ENCODE results near the gene SERPINH1.

SERPINH1 gene

GRCh38 chr11:75606099-75606498 is 44.0 kb downstream of the SERPINH1 start:
- DNase-seq = no peak
- Histone ChIP-seq H3K4me3 (ENCODE audit: low read depth, low read length) (no peak overlapping the region), H3K9me3 (no peaks in the 10 kb centered on the region), H3K4me1 (no peaks in the 10 kb centered on the region), H3K36me3 (no peaks in the 10 kb centered on the region), H3K27me3 (no peaks in the 10 kb centered on the region)
- TF ChIP-seq, protein P1, sequence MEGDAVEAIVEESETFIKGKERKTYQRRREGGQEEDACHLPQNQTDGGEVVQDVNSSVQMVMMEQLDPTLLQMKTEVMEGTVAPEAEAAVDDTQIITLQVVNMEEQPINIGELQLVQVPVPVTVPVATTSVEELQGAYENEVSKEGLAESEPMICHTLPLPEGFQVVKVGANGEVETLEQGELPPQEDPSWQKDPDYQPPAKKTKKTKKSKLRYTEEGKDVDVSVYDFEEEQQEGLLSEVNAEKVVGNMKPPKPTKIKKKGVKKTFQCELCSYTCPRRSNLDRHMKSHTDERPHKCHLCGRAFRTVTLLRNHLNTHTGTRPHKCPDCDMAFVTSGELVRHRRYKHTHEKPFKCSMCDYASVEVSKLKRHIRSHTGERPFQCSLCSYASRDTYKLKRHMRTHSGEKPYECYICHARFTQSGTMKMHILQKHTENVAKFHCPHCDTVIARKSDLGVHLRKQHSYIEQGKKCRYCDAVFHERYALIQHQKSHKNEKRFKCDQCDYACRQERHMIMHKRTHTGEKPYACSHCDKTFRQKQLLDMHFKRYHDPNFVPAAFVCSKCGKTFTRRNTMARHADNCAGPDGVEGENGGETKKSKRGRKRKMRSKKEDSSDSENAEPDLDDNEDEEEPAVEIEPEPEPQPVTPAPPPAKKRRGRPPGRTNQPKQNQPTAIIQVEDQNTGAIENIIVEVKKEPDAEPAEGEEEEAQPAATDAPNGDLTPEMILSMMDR (IDR thresholded peaks at IDR 0.05; ENCODE audit: low read depth, low read length) = no peak

DNA sequence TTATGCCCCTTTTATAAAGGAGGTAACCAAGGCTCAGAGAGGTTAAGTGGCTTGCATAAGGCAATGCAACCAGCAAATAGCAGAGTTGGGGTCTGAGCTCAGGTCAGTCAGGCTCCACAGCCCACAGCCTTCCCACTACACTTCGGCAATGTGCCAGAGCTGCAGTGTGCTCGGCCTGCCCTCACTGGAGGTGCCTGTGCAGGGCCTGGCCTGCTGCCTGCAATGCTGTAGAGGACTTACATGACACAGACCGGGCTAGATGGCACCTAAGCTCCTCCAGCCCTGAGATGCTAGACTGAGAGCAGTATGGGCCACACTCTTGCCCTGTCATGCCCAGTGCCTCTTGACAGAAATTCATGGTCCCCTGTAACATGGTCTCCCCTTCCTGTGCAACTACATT is 49.8 kb downstream of the SERPINH1 start:
- DNase-seq = no peak
- H3K4me1 ChIP-seq = 0 out of 2 replicates have a peak, but pooled peaks cover 3% of the 10 kb centered on the region
- H3K9me3 ChIP-seq = no peaks in the 10 kb centered on the region
- TF ChIP-seq, protein P1 (IDR thresholded peaks at IDR 0.05; ENCODE audit: low read depth, low read length) = no peak
- no peaks in the 10 kb centered on the region for H3K36me3 ChIP-seq
- no peaks in the 10 kb centered on the region for H3K27me3 ChIP-seq
- no peak overlapping the region for H3K4me3 ChIP-seq (ENCODE audit: low read depth, low read length)

DNA sequence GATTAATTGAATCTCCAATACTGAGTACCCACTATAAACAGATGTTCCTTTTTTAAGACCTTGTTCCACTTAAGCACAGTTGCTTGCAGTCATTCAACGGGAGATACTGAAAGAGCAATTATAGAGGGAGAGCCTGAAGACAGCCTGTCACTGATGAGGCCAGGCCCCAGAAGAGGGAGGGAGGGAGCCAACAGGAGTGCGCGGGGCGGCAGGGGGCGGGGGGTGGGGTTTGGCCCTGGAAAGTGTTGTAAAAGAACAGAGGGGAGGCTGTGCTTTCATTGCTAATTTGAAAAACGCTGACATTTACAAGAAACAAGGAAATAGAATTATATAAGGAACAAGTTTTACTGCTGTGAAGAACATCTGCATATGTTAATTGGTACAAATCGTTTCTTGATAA is 53.7 kb downstream of the SERPINH1 start:
- Histone ChIP-seq H3K9me3 (no peaks in the 10 kb centered on the region; the same call in 1 of the 2 replicates), H3K27me3 (no peaks in the 10 kb centered on the region)
- TF ChIP-seq, protein P1 (IDR thresholded peaks at IDR 0.05; ENCODE audit: low read depth, low read length) = no peak

GRCh38 chr11:75616281-75616680 is 54.2 kb downstream of the SERPINH1 start:
- no peak overlapping the region for H3K4me3 ChIP-seq (ENCODE audit: low read depth, low read length)
- no peaks in the 10 kb centered on the region for H3K36me3 ChIP-seq

More for the DNA sequence above, 53.7 kb downstream of the SERPINH1 start:
- no peak for DNase-seq
- Histone ChIP-seq H3K36me3 (no peaks in the 10 kb centered on the region), H3K4me3 (ENCODE audit: low read depth, low read length) (no peak overlapping the region), H3K4me1 (0 out of 2 replicates have a peak, but pooled peaks cover 3% of the 10 kb centered on the region)

More at GRCh38 chr11:75616281-75616680, 54.2 kb downstream of the SERPINH1 start:
- Histone ChIP-seq H3K9me3 (no peaks in the 10 kb centered on the region; the same call in 1 of the 2 replicates), H3K4me1 (0 out of 2 replicates have a peak, but pooled peaks cover 3% of the 10 kb centered on the region), H3K27me3 (no peaks in the 10 kb centered on the region)
- TF ChIP-seq, protein P1 (IDR thresholded peaks at IDR 0.05; ENCODE audit: low read depth, low read length) = no peak
- no peak for DNase-seq
